B cell (primary cell): ENCODE data around the gene MMP12. TPM values are rescaled to one million over a fixed set of nuclear protein-coding genes. Genes with fewer than 3 reads are reported as not detected.

ENCODE experiments used
- ATAC-seq: fragments of 200-7000 bp; cut with Tn5 transposase; one replicate; pipeline ENCODE4 v1.10.0; 2021; ENCODE audit warnings: low read depth, mild to moderate bottlenecking, moderate number of reproducible peaks, moderate library complexity
- CTCF ChIA-PET: fragments of 350-600 bp; sonication (Branson Sonifier 250); formaldehyde crosslinking; loops from one replicate; lab custom pipeline; 2021; ENCODE audit warnings: antibody characterized with exemption, inconsistent platforms; lab: Charles Lee
- POLR2A ChIA-PET: fragments of 350-600 bp; sonication (Branson Sonifier 250); formaldehyde crosslinking; loops from one replicate; lab custom pipeline; 2021; ENCODE audit warnings: antibody characterized with exemption; lab: Charles Lee
- DNase-seq: peaks from one replicate; pipeline ENCODE4 v3.0.0; 2013
- H2AFZ ChIP-seq: 2 replicates; pipeline ENCODE4 v1.6.1; 2012; ENCODE audit warnings: mild to moderate bottlenecking, low read depth, low read length; ENCODE audit not compliant: insufficient read depth, poor library complexity, severe bottlenecking
- H3K27ac ChIP-seq, 2 donors: 1 replicate in 1 of 2; 2 replicates in 1 of 2; pipeline ENCODE4 v1.5.1; 2012 to 2013; ENCODE audit warnings: low read length in 2 of 2, mild to moderate bottlenecking in 2 of 2, moderate library complexity in 1 of 2
- H3K27me3 ChIP-seq, 4 experiments: fragments of 200-600 bp in 1 of 4; sonication (generic) in 1 of 4; replicated peaks in 1 of 4; 1 replicate in 2 of 4; 2 replicates in 2 of 4; pipeline versions ENCODE4 v1.6.1 to v1.7.0; 2013 to 2016; ENCODE audit warnings: low read length in 3 of 4, mild to moderate bottlenecking in 2 of 4, mixed read lengths in 1 of 4, moderate library complexity in 1 of 4; ENCODE audit not compliant: insufficient read depth in 4 of 4, control insufficient read depth in 3 of 4; ENCODE audit errors: control extremely low read depth in 1 of 4
- H3K36me3 ChIP-seq, 2 experiments: replicated peaks in 1 of 2; 1 replicate in 1 of 2; 2 replicates in 1 of 2; pipeline versions ENCODE4 v1.6.1 to v1.7.1; 2013; ENCODE audit warnings: low read length in 1 of 2; ENCODE audit not compliant: insufficient read depth in 2 of 2, control insufficient read depth in 1 of 2; ENCODE audit errors: control extremely low read depth in 1 of 2, extremely low read depth in 1 of 2
- H3K4me1 ChIP-seq, 2 donors: fragments of 200-600 bp in 1 of 2; sonication (generic) in 1 of 2; 1 replicate in 1 of 2; 2 replicates in 1 of 2; pipeline versions ENCODE4 v1.5.1 to v1.6.1; 2013 to 2017; ENCODE audit warnings: low read length in 2 of 2; ENCODE audit not compliant: control insufficient read depth in 2 of 2, insufficient read depth in 2 of 2
- H3K4me2 ChIP-seq: replicated peaks from 2 replicates; pipeline ENCODE3; 2012; ENCODE audit warnings: mild to moderate bottlenecking, low read depth, low read length; ENCODE audit not compliant: poor library complexity, severe bottlenecking
- H3K4me3 ChIP-seq, 5 experiments: fragments of 200-600 bp in 1 of 5; sonication (generic) in 1 of 5; 1 replicate in 3 of 5; 2 replicates in 2 of 5; pipeline versions ENCODE4 v1.5.1 to v1.7.0; 2011 to 2016; ENCODE audit warnings: low read length in 4 of 5, mild to moderate bottlenecking in 4 of 5, low read depth in 2 of 5, control low read depth in 1 of 5, moderate library complexity in 1 of 5; ENCODE audit not compliant: insufficient read depth in 1 of 5; ENCODE audit errors: control extremely low read depth in 1 of 5, extremely low read depth in 1 of 5
- H3K79me2 ChIP-seq: fragments of 200-600 bp; sonication (generic); one replicate; pipeline ENCODE4 v1.6.0; 2016; ENCODE audit warnings: low read length; ENCODE audit not compliant: control insufficient read depth, insufficient read depth
- H3K9ac ChIP-seq: fragments of 200-600 bp; sonication (generic); 2 replicates; pipeline ENCODE4 v1.6.1; 2017; ENCODE audit warnings: mild to moderate bottlenecking, low read length, moderate library complexity
- H3K9me3 ChIP-seq, 3 donors: one replicate each; pipeline versions ENCODE4 v1.6.1 to v1.7.1; 2013; ENCODE audit warnings: low read length in 2 of 3; ENCODE audit not compliant: control insufficient read depth in 2 of 3, insufficient read depth in 1 of 3; ENCODE audit errors: control extremely low read depth in 1 of 3
- H4K20me1 ChIP-seq: 2 replicates; pipeline ENCODE4 v1.6.0; 2012; ENCODE audit warnings: mild to moderate bottlenecking, low read length; ENCODE audit not compliant: insufficient read depth, control insufficient read depth, poor library complexity, severe bottlenecking
- H3K27ac Mint-ChIP-seq: one replicate; pipeline ENCODE4 v1.8.0; 2021; ENCODE audit warnings: mixed read lengths
- H3K27me3 Mint-ChIP-seq: one replicate; pipeline ENCODE4 v1.8.0; 2021; ENCODE audit warnings: mixed read lengths
- H3K4me1 Mint-ChIP-seq: one replicate; pipeline ENCODE4 v1.8.0; 2021; ENCODE audit warnings: mixed read lengths
- H3K4me3 Mint-ChIP-seq: one replicate; pipeline ENCODE4 v1.8.0; 2021; ENCODE audit warnings: mixed read lengths
- H3K9me3 Mint-ChIP-seq: one replicate; pipeline ENCODE4 v1.8.0; 2022; ENCODE audit warnings: mixed read lengths; ENCODE audit not compliant: insufficient read depth
- CTCF ChIP-seq: fragments of 200-600 bp; IDR thresholded peaks from one replicate; pipeline ENCODE4 v1.8.0; 2022; ENCODE audit warnings: antibody characterized with exemption, mild to moderate bottlenecking
- EZH2 ChIP-seq: IDR thresholded peaks from 2 replicates; pipeline ENCODE4 v1.6.1; 2012; ENCODE audit warnings: borderline replicate concordance, low read depth, mild to moderate bottlenecking, moderate library complexity, low read length; ENCODE audit not compliant: insufficient read depth, poor library complexity, severe bottlenecking
- WGBS: methylation state at CpG from one replicate; pipeline ENCODE4 v1.1.5; 2013; ENCODE audit warnings: missing lambda C conversion rate; ENCODE audit not compliant: insufficient coverage; 5-methylcytosine and 5-hydroxymethylcytosine counted together
- intact Hi-C: fragments of 100-400 bp; cut with micrococcal nuclease; formaldehyde crosslinking; loops from one replicate; pipeline ENCODE4 v1.10.0; 2022
- polyA plus RNA-seq: library from polyadenylated mRNA; depleted of rRNA; stranded (reverse); fragments of >200 nt; gene quantifications from 2 replicates; pipeline ENCODE4 v1.2.3, GENCODE V29; 2012
- total RNA-seq, 2 donors: library from RNA; stranded (reverse); fragments of 120-200 nt in 1 of 2; gene quantifications; 1 replicate in 1 of 2; 2 replicates in 1 of 2; pipeline versions ENCODE4 v1.2.3 to v1.2.4, GENCODE V29; 2013 to 2022

Gene MMP12
- total and polyA plus RNA-seq, 2 donors (not counting 1 experiment from before 2014, with no cell fraction given), result not detected

- Mint-ChIP-seq H3K4me1 (peaks cover 21% of the 10 kb centered on the region), H3K9me3 (no peaks in the 10 kb centered on the region), H3K4me3 (peak overlapping the region; percentile 71), H3K27ac (no peak overlapping the region), H3K27me3 (peaks cover 17% of the 10 kb centered on the region)
- POLR2A ChIA-PET, result no interaction called here
- TF ChIP-seq CTCF (no peak), EZH2 (no peak)
- DNase-seq, result peak; percentile 56
- H2AFZ ChIP-seq, result no peak overlapping the region
- ATAC-seq, result peak; percentile 56
- WGBS, result 3% methylated on average over 7 of the region's 13 CpGs
- peaks cover 0 to 3% (median 0%) of the 10 kb centered on the region in 3 donors for H3K9me3 ChIP-seq
- intact Hi-C loops, result no loop called here
- CTCF ChIA-PET, result interaction anchor here (1.4 to 2.0 kb wide), 2 partner anchors 21 to 23 kb away, joined by 4 to 6 read pairs; no protein-coding TSS in a partner anchor
- H3K27me3 ChIP-seq, result peaks cover 0 to 3% (median 0%) of the 10 kb centered on the region in 4 experiments
- H4K20me1 ChIP-seq, result no peaks in the 10 kb centered on the region
- no peak overlapping the region for H3K27ac ChIP-seq
- H3K36me3 ChIP-seq, result no peaks in the 10 kb centered on the region
- H3K9ac ChIP-seq, result no peak overlapping the region
- no peaks in the 10 kb centered on the region for H3K79me2 ChIP-seq
- peak overlapping the region; percentile 54 for H3K4me2 ChIP-seq
- no peak overlapping the region for H3K4me3 ChIP-seq
- H3K4me1 ChIP-seq, result peaks cover 16 to 24% of the 10 kb centered on the region in 2 donors
These were observed 45.4 kb upstream of the MMP12 start for GRCh38 chr11:102920118-102920684.

- H3K27me3 Mint-ChIP-seq, result peaks cover 9% of the 10 kb centered on the region
- Histone ChIP-seq H4K20me1 (no peaks in the 10 kb centered on the region), H3K27me3 (peaks cover 0 to 9% (median 1%) of the 10 kb centered on the region in 4 experiments), H3K4me2 (no peak overlapping the region), H2AFZ (no peak overlapping the region), H3K36me3 (no peaks in the 10 kb centered on the region), H3K4me3 (no peak overlapping the region), H3K9ac (no peak overlapping the region), H3K27ac (no peak overlapping the region), H3K9me3 (no peaks in the 10 kb centered on the region), H3K79me2 (no peaks in the 10 kb centered on the region), H3K4me1 (peaks cover 4 to 6% of the 10 kb centered on the region in 2 donors)
- peaks cover 5% of the 10 kb centered on the region for H3K4me1 Mint-ChIP-seq
- no peak overlapping the region for H3K27ac Mint-ChIP-seq
- H3K9me3 Mint-ChIP-seq, result no peaks in the 10 kb centered on the region
- intact Hi-C loops, result loop anchor here (2.0 kb wide), 1 partner anchor 26 kb away; no protein-coding TSS in a partner anchor
- no peak overlapping the region for H3K4me3 Mint-ChIP-seq
- POLR2A ChIA-PET, result no interaction called here
- TF ChIP-seq EZH2, result no peak
- TF ChIP-seq CTCF, result no peak
- CTCF ChIA-PET, result interaction anchor here (0.9 to 1.6 kb wide), 4 partner anchors 23 to 28 kb away, joined by 4 to 10 read pairs (median 5); no protein-coding TSS in a partner anchor
- ATAC-seq (no peak), DNase-seq (no peak)
These were observed 40.2 kb upstream of the MMP12 start for GRCh38 chr11:102915044-102915375.
